Spinal cord (tissue), 10 donors: ENCODE data around the gene DAPK1. TPM values are rescaled to one million over a fixed set of nuclear protein-coding genes. Genes with fewer than 3 reads are reported as not detected.

Source experiments
- DNase-seq, 6 donors: peaks; one replicate each; pipeline versions ENCODE4 v3.0.0 to v3.0.0-alpha.2; 2013 to 2015; ENCODE audit warnings: low spot score in 6 of 6, low read depth in 4 of 6
- H3K27ac ChIP-seq: one replicate; pipeline ENCODE4 v1.5.1; 2013; ENCODE audit warnings: low read depth, low read length, control low read depth
- H3K27me3 ChIP-seq: one replicate; pipeline ENCODE4 v1.6.1; 2013; ENCODE audit warnings: low read length; ENCODE audit not compliant: control insufficient read depth, insufficient read depth
- H3K36me3 ChIP-seq: one replicate; pipeline ENCODE4 v1.6.1; 2013; ENCODE audit warnings: low read length; ENCODE audit not compliant: control insufficient read depth, insufficient read depth
- H3K4me1 ChIP-seq: one replicate; pipeline ENCODE4 v1.6.1; 2013; ENCODE audit warnings: low read length; ENCODE audit not compliant: control insufficient read depth, insufficient read depth
- H3K4me3 ChIP-seq: one replicate; pipeline ENCODE4 v1.5.1; 2013; ENCODE audit warnings: low read depth, low read length, control low read depth
- H3K9me3 ChIP-seq: one replicate; pipeline ENCODE4 v1.6.1; 2013; ENCODE audit warnings: low read length; ENCODE audit not compliant: control insufficient read depth, insufficient read depth
- WGBS: methylation state at CpG from one replicate; pipeline ENCODE4 v1.1.5; 2013; ENCODE audit warnings: missing lambda C conversion rate; ENCODE audit not compliant: insufficient coverage; 5-methylcytosine and 5-hydroxymethylcytosine counted together
- polyA plus RNA-seq, 2 donors: library from polyadenylated mRNA; unstranded; fragments of 120-200 nt; gene quantifications; one replicate each; pipeline ENCODE4 v1.2.1, GENCODE V29; 2013; ENCODE audit not compliant: insufficient read length in 2 of 2
- total RNA-seq, 2 donors: library from RNA; depleted of rRNA in 1 of 2; stranded (reverse); fragments of 120-200 nt in 1 of 2; fragments of >200 nt in 1 of 2; gene quantifications; one replicate each; pipeline versions ENCODE4 v1.2.3 to v1.2.4, GENCODE V29; 2013 to 2014
- donor health status: healthy.

The DAPK1 gene
- total and polyA plus RNA-seq, 4 donors = 53.3 to 82.6 (median 77.9) TPM

DNA sequence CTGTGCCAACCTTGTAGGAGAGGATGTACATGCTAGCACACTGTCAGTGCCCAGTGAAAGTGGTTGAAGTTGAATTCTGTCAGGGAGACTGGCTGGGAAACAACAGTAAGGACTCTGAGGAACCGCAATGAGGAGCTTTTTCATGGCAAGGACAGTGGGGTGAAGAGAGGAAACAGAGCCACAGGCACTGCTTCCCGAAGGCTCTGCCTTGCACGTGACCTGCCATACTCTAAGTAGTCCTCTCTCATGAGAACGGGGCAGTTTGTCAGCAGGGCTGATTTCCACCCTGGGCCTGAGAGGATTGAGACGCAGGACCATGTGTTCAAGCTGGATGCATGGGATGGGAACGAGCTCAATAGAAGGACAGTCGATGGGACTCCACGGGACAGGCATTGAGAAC lies 121.7 kb downstream of the DAPK1 start:
- peaks cover 45% of the 10 kb centered on the region for H3K4me1 ChIP-seq
- DNase-seq = no peak
- no peak overlapping the region for H3K4me3 ChIP-seq
- no peaks in the 10 kb centered on the region for H3K9me3 ChIP-seq
- H3K27me3 ChIP-seq = no peaks in the 10 kb centered on the region
- WGBS = 78% methylated on average over 8 of the region's 8 CpGs
- peaks cover 27% of the 10 kb centered on the region for H3K36me3 ChIP-seq
- H3K27ac ChIP-seq = no peak overlapping the region

DNA sequence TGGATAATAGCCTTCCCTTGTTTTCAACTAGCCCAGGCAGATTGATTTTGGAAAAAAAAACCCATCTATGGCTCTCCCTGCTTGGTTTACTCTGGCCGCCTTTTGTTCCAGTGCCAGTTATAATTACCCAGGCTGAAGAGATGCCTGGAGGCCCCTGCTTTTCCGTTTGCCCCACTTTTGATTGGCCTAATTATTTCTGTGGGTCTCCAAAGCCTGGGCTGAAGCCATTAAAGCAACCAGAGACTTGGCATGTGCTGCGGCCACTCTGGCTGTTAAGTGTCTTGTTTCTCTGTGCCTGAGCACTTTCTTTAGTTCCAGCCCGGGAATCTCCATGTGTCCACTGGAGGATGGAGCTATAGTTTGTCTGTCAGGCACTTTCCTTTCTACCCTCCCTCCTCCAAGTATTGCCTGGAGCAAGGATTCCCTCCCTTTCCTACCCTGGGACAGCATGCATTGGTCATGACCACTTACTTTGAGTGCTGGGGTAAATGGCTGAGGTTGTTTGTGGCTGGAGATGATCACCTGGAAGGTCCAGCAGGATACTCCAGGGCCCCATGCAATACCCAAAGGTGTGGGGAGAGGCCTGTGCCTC lies 123.2 kb downstream of the DAPK1 start:
- peak in 5 of 6 donors; percentile 48 to 89 (median 59) for DNase-seq
- WGBS = 38% methylated on average over 3 of the region's 4 CpGs
- H3K27ac ChIP-seq = no peak overlapping the region

DNA sequence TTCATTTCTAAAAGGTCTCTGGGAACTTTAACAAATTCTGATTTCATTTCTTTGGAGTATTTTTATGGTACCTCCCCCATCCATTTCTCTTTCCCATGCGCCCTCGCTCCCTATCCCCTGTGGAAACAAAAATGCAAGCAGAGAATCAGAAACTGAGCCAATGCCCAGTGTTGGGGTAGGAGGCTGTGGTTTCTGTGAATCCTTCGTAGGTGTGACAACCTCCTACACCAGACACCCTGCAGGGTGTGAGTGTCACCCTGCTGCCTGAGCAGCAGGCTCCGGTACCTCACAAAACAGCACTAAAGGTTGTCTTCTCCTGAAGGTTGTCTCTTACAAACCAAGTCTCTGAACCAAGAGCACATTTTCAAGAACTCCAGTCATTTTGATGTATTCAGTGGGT lies 124.4 kb downstream of the DAPK1 start:
- Histone ChIP-seq H3K4me1 (peaks cover 42% of the 10 kb centered on the region), H3K27me3 (no peaks in the 10 kb centered on the region), H3K4me3 (no peak overlapping the region), H3K36me3 (peaks cover 16% of the 10 kb centered on the region), H3K27ac (no peak overlapping the region), H3K9me3 (no peaks in the 10 kb centered on the region)
- no CpG with 5 or more reads among the region's 4 CpGs for WGBS
- DNase-seq = no peak

More for the DNA sequence above, 123.2 kb downstream of the DAPK1 start:
- Histone ChIP-seq H3K9me3 (no peaks in the 10 kb centered on the region), H3K36me3 (peaks cover 19% of the 10 kb centered on the region), H3K27me3 (no peaks in the 10 kb centered on the region), H3K4me1 (peaks cover 40% of the 10 kb centered on the region), H3K4me3 (no peak overlapping the region)

- peak in 1 of 6 donors; percentile 85 for DNase-seq
- no peaks in the 10 kb centered on the region for H3K9me3 ChIP-seq
- H3K4me1 ChIP-seq = peaks cover 46% of the 10 kb centered on the region
- H3K4me3 ChIP-seq = no peak overlapping the region
- H3K36me3 ChIP-seq = peaks cover 12% of the 10 kb centered on the region
- no peaks in the 10 kb centered on the region for H3K27me3 ChIP-seq
- WGBS = 80% methylated on average over 2 of the region's 2 CpGs
- no peak overlapping the region for H3K27ac ChIP-seq
These were observed 125.3 kb downstream of the DAPK1 start for GRCh38 chr9:87622923-87623322.

DNA sequence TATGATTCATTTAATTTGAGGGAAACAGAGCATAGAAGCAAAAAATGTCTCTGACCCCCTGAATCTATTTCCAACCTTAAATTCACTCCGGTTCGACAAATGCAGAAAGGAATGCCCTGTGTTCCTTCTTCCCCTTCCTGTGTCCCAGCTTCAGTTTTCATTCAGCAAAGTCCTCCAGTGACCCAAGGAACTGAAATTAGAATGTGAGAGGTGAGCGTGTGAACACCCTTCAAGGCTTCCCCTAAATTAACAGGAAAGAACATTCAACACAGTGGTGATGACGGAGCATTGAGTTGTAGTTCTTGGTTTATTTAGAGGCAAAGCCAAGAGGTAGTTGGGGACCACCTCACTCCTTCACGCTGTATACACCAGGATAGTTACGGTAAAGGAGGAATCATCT lies 130.7 kb downstream of the DAPK1 start:
- DNase-seq = no peak
- no peaks in the 10 kb centered on the region for H3K9me3 ChIP-seq
- H3K27me3 ChIP-seq = no peaks in the 10 kb centered on the region
- no peak overlapping the region for H3K4me3 ChIP-seq
- H3K27ac ChIP-seq = no peak overlapping the region
- H3K36me3 ChIP-seq = peaks cover 2% of the 10 kb centered on the region
- WGBS = no CpG with 5 or more reads among the region's 6 CpGs
- peaks cover 21% of the 10 kb centered on the region for H3K4me1 ChIP-seq

GRCh38 chr9:87629104-87629503 lies 131.4 kb downstream of the DAPK1 start:
- Histone ChIP-seq H3K4me3 (no peak overlapping the region), H3K27ac (no peak overlapping the region), H3K27me3 (no peaks in the 10 kb centered on the region), H3K4me1 (peaks cover 18% of the 10 kb centered on the region), H3K36me3 (peaks cover 3% of the 10 kb centered on the region), H3K9me3 (no peaks in the 10 kb centered on the region)
- WGBS = 45% methylated on average over 5 of the region's 6 CpGs
- peak in 2 of 6 donors; percentile 43 to 75 for DNase-seq

DNA sequence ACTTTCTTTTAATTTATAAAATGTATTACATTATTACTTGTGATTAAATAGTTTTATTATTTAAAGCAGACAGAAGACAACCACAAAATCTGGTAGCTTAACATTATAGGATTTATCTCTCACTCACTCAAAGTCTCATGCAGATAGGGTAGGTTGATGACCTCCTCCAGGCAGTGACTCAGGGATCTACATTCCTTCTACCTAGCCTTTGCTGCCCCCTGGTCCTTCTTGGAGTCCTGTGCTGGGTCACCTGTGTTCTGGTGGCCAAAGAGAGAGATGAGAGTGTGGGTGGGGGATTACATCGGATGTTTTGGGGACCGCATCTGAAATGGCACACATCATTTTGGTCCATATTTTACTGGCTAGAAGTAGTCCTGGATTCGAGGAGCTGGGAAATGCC lies 132.6 kb downstream of the DAPK1 start:
- H3K36me3 ChIP-seq = peaks cover 14% of the 10 kb centered on the region
- no peak overlapping the region for H3K27ac ChIP-seq
- no peak overlapping the region for H3K4me3 ChIP-seq
- DNase-seq = no peak
- no peaks in the 10 kb centered on the region for H3K27me3 ChIP-seq
- H3K4me1 ChIP-seq = peaks cover 20% of the 10 kb centered on the region
- no peaks in the 10 kb centered on the region for H3K9me3 ChIP-seq
- WGBS = 100% methylated on average over 3 of the region's 3 CpGs

DNA sequence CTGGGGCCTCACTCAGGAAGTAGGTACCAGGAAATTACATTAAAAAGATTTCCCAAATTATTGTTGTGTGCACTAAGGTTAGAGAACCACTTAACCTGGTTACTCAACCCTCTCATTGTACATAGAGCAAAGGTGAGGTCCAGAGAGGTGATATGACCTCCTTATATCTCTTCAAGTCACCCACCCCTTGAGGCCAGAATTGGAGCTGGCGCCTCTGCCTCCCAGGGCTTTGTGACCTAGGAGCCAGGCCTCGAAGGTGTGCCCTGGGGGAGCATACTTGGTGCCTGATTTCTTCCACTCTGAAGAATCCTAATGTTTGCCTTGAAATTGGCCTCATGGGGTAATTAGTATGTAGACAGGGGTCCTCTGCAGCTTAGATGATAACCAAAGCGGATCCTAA lies 133.2 kb downstream of the DAPK1 start:
- peaks cover 18% of the 10 kb centered on the region for H3K36me3 ChIP-seq
- H3K27me3 ChIP-seq = no peaks in the 10 kb centered on the region
- no peak overlapping the region for H3K27ac ChIP-seq
- no peak for DNase-seq
- no peaks in the 10 kb centered on the region for H3K9me3 ChIP-seq
- no CpG with 5 or more reads among the region's 3 CpGs for whole genome bisulfite sequencing
- H3K4me1 ChIP-seq = peaks cover 20% of the 10 kb centered on the region
- no peak overlapping the region for H3K4me3 ChIP-seq

- H3K9me3 ChIP-seq = no peaks in the 10 kb centered on the region
- 92% methylated on average over 7 of the region's 15 CpGs for WGBS
- no peak overlapping the region for H3K27ac ChIP-seq
- peaks cover 13% of the 10 kb centered on the region for H3K4me1 ChIP-seq
- peaks cover 25% of the 10 kb centered on the region for H3K36me3 ChIP-seq
- H3K27me3 ChIP-seq = no peaks in the 10 kb centered on the region
- H3K4me3 ChIP-seq = no peak overlapping the region
- DNase-seq = no peak
These were observed 138.2 kb downstream of the DAPK1 start for GRCh38 chr9:87635656-87636501.

DNA sequence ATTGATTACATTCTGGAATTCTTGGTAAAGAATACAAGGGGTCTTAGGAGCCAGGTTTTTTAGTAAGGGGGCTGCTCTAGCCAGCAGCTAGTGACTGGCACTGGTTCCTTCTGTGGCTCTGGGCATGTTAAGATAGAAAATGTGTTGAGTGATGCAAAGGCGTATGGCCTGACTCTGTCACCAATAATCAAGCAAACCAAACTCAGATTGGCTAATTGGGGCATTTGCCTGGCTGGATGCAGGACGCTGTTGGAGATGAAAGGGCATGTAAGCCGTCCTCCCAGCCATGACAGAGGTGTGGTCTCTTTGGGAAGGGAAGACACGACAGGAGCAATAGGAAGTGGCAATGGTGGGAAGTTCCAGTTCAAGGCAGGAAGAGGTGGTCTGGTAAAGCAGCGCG lies 140.6 kb downstream of the DAPK1 start:
- Histone ChIP-seq H3K27ac (no peak overlapping the region), H3K4me1 (peaks cover 11% of the 10 kb centered on the region), H3K27me3 (no peaks in the 10 kb centered on the region), H3K9me3 (no peaks in the 10 kb centered on the region), H3K36me3 (peaks cover 30% of the 10 kb centered on the region), H3K4me3 (no peak overlapping the region)
- DNase-seq = no peak
- WGBS = 90% methylated on average over 5 of the region's 6 CpGs
